ENCODE results near the gene CAV1. TPM values are rescaled to one million over a fixed set of nuclear protein-coding genes. Genes with fewer than 3 reads are reported as not detected.
"Not testable (repeated sequence)": the region's sequence is repeated elsewhere in the genome, so short reads cannot be mapped to it uniquely, and the experiment has no call there.

The CAV1 gene
- total RNA-seq, 2 experiments from 2014 or later, result not detected

DNA sequence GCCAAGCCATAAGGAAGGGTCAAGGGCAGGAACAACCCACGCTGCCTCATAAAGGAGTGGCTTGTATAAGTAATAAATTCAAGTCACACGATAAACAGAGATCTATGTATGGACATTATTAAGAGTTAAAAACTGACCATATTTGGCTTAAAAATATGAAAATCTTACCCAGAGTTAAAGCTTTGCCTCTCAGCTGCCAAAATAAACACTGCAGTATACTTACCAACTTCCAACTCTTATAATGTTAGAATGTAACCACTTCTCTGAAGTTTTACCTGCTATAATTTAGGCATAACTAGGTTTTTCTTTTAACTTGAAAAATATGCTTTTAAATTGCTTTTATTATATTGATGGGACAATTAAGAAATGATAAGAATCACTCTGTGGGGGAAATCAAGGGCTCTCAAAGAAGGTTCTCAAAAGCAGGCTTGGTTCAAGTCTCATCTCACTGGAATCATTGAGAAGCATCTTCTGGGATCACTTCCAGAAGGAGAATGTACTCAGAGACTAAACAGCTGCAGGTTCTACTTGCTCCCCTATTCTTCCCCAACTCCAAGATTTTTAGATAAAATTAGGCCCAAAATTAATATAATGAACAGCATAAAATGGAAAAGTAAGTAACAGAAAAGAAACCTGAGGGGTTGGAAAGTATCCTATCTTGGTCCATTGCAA is 41.4 kb upstream of the CAV1 start:
- H3K36me3 Mint-ChIP-seq (ENCODE audit: low read depth), result no peaks in the 10 kb centered on the region
- ChIA-PET CTCF (no interaction called here), POLR2A (no interaction called here)
- no peak for ATAC-seq (ENCODE audit: poor library complexity)
- no peaks in the 10 kb centered on the region for H3K4me1 Mint-ChIP-seq (ENCODE audit: low read depth)
- intact Hi-C loops (cut with DNase I, micrococcal nuclease), result no loop called here
- no peaks in the 10 kb centered on the region for H3K4me1 ChIP-seq (ENCODE audit: insufficient read depth, low read length)
- no peak overlapping the region for H3K4me3 ChIP-seq (ENCODE audit: low read length)
- H3K27me3 Mint-ChIP-seq, result peaks cover 33% of the 10 kb centered on the region
- H3K4me3 Mint-ChIP-seq, result no peak overlapping the region
- TF ChIP-seq, protein P1, sequence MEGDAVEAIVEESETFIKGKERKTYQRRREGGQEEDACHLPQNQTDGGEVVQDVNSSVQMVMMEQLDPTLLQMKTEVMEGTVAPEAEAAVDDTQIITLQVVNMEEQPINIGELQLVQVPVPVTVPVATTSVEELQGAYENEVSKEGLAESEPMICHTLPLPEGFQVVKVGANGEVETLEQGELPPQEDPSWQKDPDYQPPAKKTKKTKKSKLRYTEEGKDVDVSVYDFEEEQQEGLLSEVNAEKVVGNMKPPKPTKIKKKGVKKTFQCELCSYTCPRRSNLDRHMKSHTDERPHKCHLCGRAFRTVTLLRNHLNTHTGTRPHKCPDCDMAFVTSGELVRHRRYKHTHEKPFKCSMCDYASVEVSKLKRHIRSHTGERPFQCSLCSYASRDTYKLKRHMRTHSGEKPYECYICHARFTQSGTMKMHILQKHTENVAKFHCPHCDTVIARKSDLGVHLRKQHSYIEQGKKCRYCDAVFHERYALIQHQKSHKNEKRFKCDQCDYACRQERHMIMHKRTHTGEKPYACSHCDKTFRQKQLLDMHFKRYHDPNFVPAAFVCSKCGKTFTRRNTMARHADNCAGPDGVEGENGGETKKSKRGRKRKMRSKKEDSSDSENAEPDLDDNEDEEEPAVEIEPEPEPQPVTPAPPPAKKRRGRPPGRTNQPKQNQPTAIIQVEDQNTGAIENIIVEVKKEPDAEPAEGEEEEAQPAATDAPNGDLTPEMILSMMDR (IDR thresholded peaks at IDR 0.05), result no peak
- H3K27ac ChIP-seq (ENCODE audit: low read depth in 1 of 2, low read length in 2 of 2), result no peak overlapping the region
- H3K36me3 ChIP-seq (ENCODE audit: insufficient read depth, low read length), result no peaks in the 10 kb centered on the region
- no peak overlapping the region for H3K27ac Mint-ChIP-seq
- DNase-seq, result no peak
- H3K27me3 ChIP-seq (ENCODE audit: control insufficient read depth in 1 of 2, insufficient read depth in 2 of 2, low read length in 2 of 2), result peaks cover 4 to 18% of the 10 kb centered on the region in 2 experiments
- no peaks in the 10 kb centered on the region for H3K9me3 Mint-ChIP-seq
- no peaks in the 10 kb centered on the region for H3K9me3 ChIP-seq (ENCODE audit: control insufficient read depth in 1 of 2, insufficient read depth in 1 of 2, low read length in 2 of 2)

DNA sequence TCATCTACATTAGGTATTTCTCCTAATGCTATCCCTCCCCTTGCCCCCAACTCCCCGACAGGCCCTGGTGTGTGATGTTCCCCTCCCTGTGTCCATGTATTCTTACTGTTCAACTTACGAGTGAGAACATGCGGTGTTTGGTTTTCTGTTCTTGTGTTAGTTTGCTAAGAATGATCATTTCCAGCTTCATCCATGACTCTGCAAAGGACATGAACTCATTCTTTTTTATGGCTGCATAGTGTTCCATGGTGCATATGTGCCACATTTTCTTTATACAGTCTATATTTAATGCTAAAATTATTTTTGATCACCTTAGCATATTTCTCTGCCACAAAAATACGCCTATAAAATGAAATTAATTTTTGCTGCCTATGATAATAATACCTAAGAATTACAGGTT is 40.4 kb upstream of the CAV1 start:
- H3K27ac Mint-ChIP-seq; H3K4me3 ChIP-seq (ENCODE audit: low read length); H3K4me1 Mint-ChIP-seq (ENCODE audit: low read depth); H3K27ac ChIP-seq (ENCODE audit: low read depth in 1 of 2, low read length in 2 of 2); H3K36me3 ChIP-seq (ENCODE audit: insufficient read depth, low read length); H3K36me3 Mint-ChIP-seq (ENCODE audit: low read depth); H3K4me1 ChIP-seq (ENCODE audit: insufficient read depth, low read length); CTCF ChIA-PET; POLR2A ChIA-PET; intact Hi-C loops (cut with DNase I, micrococcal nuclease); DNase-seq; H3K9me3 Mint-ChIP-seq; ATAC-seq (ENCODE audit: poor library complexity); H3K4me3 Mint-ChIP-seq; H3K9me3 ChIP-seq (ENCODE audit: control insufficient read depth in 1 of 2, insufficient read depth in 1 of 2, low read length in 2 of 2): not testable (repeated sequence)
- peaks cover 4 to 19% of the 10 kb centered on the region in 2 experiments for H3K27me3 ChIP-seq (ENCODE audit: control insufficient read depth in 1 of 2, insufficient read depth in 2 of 2, low read length in 2 of 2)
- peaks cover 33% of the 10 kb centered on the region for H3K27me3 Mint-ChIP-seq

DNA sequence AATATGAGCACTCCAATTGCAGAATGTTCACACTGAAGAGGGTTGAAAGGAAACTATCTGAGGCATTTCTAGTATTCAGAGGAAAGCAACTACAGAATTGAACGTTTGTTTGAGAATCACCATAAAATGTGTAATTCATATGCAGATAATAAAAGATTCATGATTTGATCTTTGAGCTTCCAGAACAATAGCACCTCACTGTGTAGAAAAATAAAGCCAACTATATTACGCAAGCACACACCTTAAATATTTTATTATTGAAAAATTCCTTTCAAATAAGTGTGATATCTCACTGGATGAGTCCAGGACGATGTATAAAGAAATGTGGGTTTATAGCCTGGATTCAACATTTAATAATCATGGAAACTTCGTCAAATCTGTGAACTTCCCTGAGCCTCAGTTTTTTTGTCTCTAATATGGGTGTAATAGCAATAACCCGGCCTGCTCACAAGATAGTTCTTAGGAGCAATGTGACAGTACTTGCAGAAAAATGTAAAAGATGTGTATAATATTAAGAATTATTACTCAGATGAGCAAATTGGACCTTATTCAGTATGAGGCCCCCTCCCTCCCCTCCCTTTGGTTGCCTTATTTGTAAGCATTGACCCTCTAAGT is 36.8 kb upstream of the CAV1 start:
- no peaks in the 10 kb centered on the region for H3K9me3 ChIP-seq (ENCODE audit: control insufficient read depth in 1 of 2, insufficient read depth in 1 of 2, low read length in 2 of 2)
- ChIA-PET POLR2A (no interaction called here), CTCF (no interaction called here)
- DNase-seq (no peak), ATAC-seq (ENCODE audit: poor library complexity) (no peak)
- no peaks in the 10 kb centered on the region for H3K4me1 ChIP-seq (ENCODE audit: insufficient read depth, low read length)
- H3K4me3 Mint-ChIP-seq, result no peak overlapping the region
- no peaks in the 10 kb centered on the region for H3K36me3 Mint-ChIP-seq (ENCODE audit: low read depth)
- intact Hi-C loops (cut with DNase I, micrococcal nuclease), result no loop called here
- H3K36me3 ChIP-seq (ENCODE audit: insufficient read depth, low read length), result no peaks in the 10 kb centered on the region
- no peak overlapping the region for H3K4me3 ChIP-seq (ENCODE audit: low read length)
- TF ChIP-seq, protein P1 (IDR thresholded peaks at IDR 0.05), result no peak
- no peak overlapping the region for H3K27ac ChIP-seq (ENCODE audit: low read depth in 1 of 2, low read length in 2 of 2)
- H3K9me3 Mint-ChIP-seq, result no peaks in the 10 kb centered on the region
- H3K4me1 Mint-ChIP-seq (ENCODE audit: low read depth), result no peaks in the 10 kb centered on the region
- no peak overlapping the region for H3K27ac Mint-ChIP-seq
- peaks cover 43% of the 10 kb centered on the region for H3K27me3 Mint-ChIP-seq
- peaks cover 4 to 19% of the 10 kb centered on the region in 2 experiments for H3K27me3 ChIP-seq (ENCODE audit: control insufficient read depth in 1 of 2, insufficient read depth in 2 of 2, low read length in 2 of 2)

DNA sequence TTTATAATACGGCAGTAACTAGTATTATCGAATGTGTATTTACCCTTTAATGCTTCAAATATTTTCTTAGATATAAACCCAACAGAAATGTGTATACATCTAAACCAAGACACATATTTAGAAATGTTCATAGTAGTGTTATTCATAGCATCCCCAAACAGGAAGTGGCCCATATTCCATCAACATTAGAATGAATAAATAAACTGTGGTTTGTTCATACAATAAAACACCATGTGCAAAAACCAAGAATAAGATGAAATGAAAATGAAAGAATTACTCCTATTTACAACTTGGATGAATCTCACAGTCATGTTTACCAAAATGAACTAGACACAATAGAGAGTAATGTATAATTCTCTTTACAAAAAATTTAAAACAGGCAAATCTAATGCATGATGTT is 34.5 kb upstream of the CAV1 start:
- no peak for ATAC-seq (ENCODE audit: poor library complexity)
- Mint-ChIP-seq H3K9me3 (no peaks in the 10 kb centered on the region), H3K27ac (no peak overlapping the region), H3K4me3 (no peak overlapping the region), H3K4me1 (ENCODE audit: low read depth) (no peaks in the 10 kb centered on the region), H3K36me3 (ENCODE audit: low read depth) (no peaks in the 10 kb centered on the region), H3K27me3 (peaks cover 35% of the 10 kb centered on the region)
- H3K36me3 ChIP-seq (ENCODE audit: insufficient read depth, low read length), result no peaks in the 10 kb centered on the region
- no peak for DNase-seq
- H3K4me1 ChIP-seq (ENCODE audit: insufficient read depth, low read length), result no peaks in the 10 kb centered on the region
- H3K4me3 ChIP-seq (ENCODE audit: low read length), result no peak overlapping the region
- ChIA-PET POLR2A (no interaction called here), CTCF (no interaction called here)
- H3K27me3 ChIP-seq (ENCODE audit: control insufficient read depth in 1 of 2, insufficient read depth in 2 of 2, low read length in 2 of 2), result peaks cover 1 to 15% of the 10 kb centered on the region in 2 experiments
- no peak overlapping the region for H3K27ac ChIP-seq (ENCODE audit: low read depth in 1 of 2, low read length in 2 of 2)
- intact Hi-C loops (cut with DNase I, micrococcal nuclease), result no loop called here
- no peaks in the 10 kb centered on the region for H3K9me3 ChIP-seq (ENCODE audit: control insufficient read depth in 1 of 2, insufficient read depth in 1 of 2, low read length in 2 of 2)
- TF ChIP-seq, protein P1 (IDR thresholded peaks at IDR 0.05), result no peak

Measured in CD4-positive, alpha-beta T cell (primary cell).